Measurements from ENCODE around the gene HOXD1.

- no peak for TF ChIP-seq POLR2A (IDR thresholded peaks at IDR 0.05; ENCODE audit: low read depth, low read length)
- no peak for TF ChIP-seq CTCF (conservative IDR thresholded peaks at IDR 0.05; ENCODE audit: low read depth, low read length)
- no peak for TF ChIP-seq USF2 (IDR thresholded peaks at IDR 0.05; ENCODE audit: low read depth, low read length)
- TF ChIP-seq MXI1 (IDR thresholded peaks at IDR 0.05; ENCODE audit: borderline replicate concordance, low read depth, low read length) = no peak
- no peak for TF ChIP-seq NFE2L2 (IDR thresholded peaks at IDR 0.05; ENCODE audit: low read depth, low read length)
- no peak for TF ChIP-seq RAD21 (IDR thresholded peaks at IDR 0.05; ENCODE audit: low read length)
- TF ChIP-seq CEBPB (IDR thresholded peaks at IDR 0.05; ENCODE audit: low read depth, low read length) = no peak
- TF ChIP-seq RFX5 (IDR thresholded peaks at IDR 0.05; ENCODE audit: low read depth, low read length) = no peak
- TF ChIP-seq RCOR1 (IDR thresholded peaks at IDR 0.05; ENCODE audit: insufficient replicate concordance, low read length) = no peak
- no peak for TF ChIP-seq SMC3 (IDR thresholded peaks at IDR 0.05; ENCODE audit: low read depth, low read length)
- no peak for TF ChIP-seq FOS (IDR thresholded peaks at IDR 0.05; ENCODE audit: low read depth, low read length)
Observed at GRCh38 chr2:176193048-176193447, 4.6 kb downstream of the HOXD1 start.

All from IMR-90 (cell line).